Panc1 (cell line): ENCODE measurements around the gene SRC. TPM values are rescaled to one million over a fixed set of nuclear protein-coding genes. Genes with fewer than 3 reads are reported as not detected.
"Not testable (repeated sequence)": the region's sequence is repeated elsewhere in the genome, so short reads cannot be mapped to it uniquely, and the experiment has no call there.

Experiments used
- ATAC-seq: fragments of 200-7000 bp; cut with Tn5 transposase; 2 replicates; pipeline ENCODE4 v1.9.1; 2020; ENCODE audit warnings: mild to moderate bottlenecking, moderate library complexity
- BruUV-seq: library from RNA; stranded (reverse); fragments of 400-500 nt; replicated peaks from 2 replicates; lab custom pipeline; 2021; lab: Mats Ljungman, UMichigan
- CTCF ChIA-PET: fragments of 300-600 bp; sonication (Branson Sonifier 250); formaldehyde crosslinking; loops from one replicate; lab custom pipeline; 2022; ENCODE audit warnings: antibody characterized with exemption; lab: Charles Lee
- POLR2A ChIA-PET: fragments of 300-600 bp; sonication (Branson Sonifier 250); formaldehyde crosslinking; loops from one replicate; lab custom pipeline; 2022; ENCODE audit warnings: antibody characterized with exemption; lab: Charles Lee
- DNase-seq: peaks from one replicate; pipeline ENCODE4 v3.0.0-alpha.2; 2010; ENCODE audit warnings: low read depth, low spot score
- H3K27ac ChIP-seq: 2 replicates; pipeline ENCODE4 v1.5.1; 2011; ENCODE audit warnings: mild to moderate bottlenecking, low read length, inconsistent platforms
- H3K27me3 ChIP-seq: fragments of 200-500 bp; sonication (Bioruptor generic); 2 replicates; pipeline ENCODE4 v1.6.0; 2014; ENCODE audit warnings: low read length, inconsistent platforms; ENCODE audit not compliant: control insufficient read depth, insufficient read depth
- H3K36me3 ChIP-seq: fragments of 200-500 bp; sonication (Bioruptor generic); 2 replicates; pipeline ENCODE4 v1.5.1; 2014; ENCODE audit warnings: inconsistent platforms, mild to moderate bottlenecking, low read length, moderate library complexity; ENCODE audit not compliant: control insufficient read depth, insufficient read depth
- H3K4me1 ChIP-seq: 2 replicates; pipeline ENCODE4 v1.5.1; 2011; ENCODE audit warnings: inconsistent platforms, mild to moderate bottlenecking, low read length, moderate library complexity; ENCODE audit not compliant: control insufficient read depth, insufficient read depth
- H3K4me3 ChIP-seq, 2 experiments: 2 replicates each; pipeline ENCODE4 v1.5.1; 2011 to 2012; ENCODE audit warnings: low read depth in 2 of 2, low read length in 2 of 2, mild to moderate bottlenecking in 2 of 2, inconsistent platforms in 1 of 2, moderate library complexity in 1 of 2
- H3K9me3 ChIP-seq: fragments of 200-500 bp; sonication (Bioruptor generic); 2 replicates; pipeline ENCODE4 v1.5.1; 2014; ENCODE audit warnings: low read depth, mild to moderate bottlenecking, inconsistent platforms, low read length, moderate library complexity; ENCODE audit not compliant: control insufficient read depth, insufficient read depth
- CTCF ChIP-seq: fragments of 450-650 bp; IDR thresholded peaks from 2 replicates; pipeline ENCODE4 v1.5.1; 2017; ENCODE audit warnings: mild to moderate bottlenecking
- POLR2AphosphoS5 ChIP-seq: IDR thresholded peaks from 2 replicates; pipeline ENCODE4 v1.6.1; 2012; ENCODE audit warnings: mild to moderate bottlenecking, low read depth, low read length, moderate library complexity
- REST ChIP-seq, 2 experiments: IDR thresholded peaks; 2 replicates each; pipeline ENCODE4 v1.6.1; 2011 to 2012; ENCODE audit warnings: low read depth in 2 of 2, control low read depth in 1 of 2, low read length in 1 of 2, mild to moderate bottlenecking in 1 of 2, moderate library complexity in 1 of 2; ENCODE audit not compliant: insufficient read depth in 1 of 2
- SIN3A ChIP-seq: IDR thresholded peaks from 2 replicates; pipeline ENCODE4 v1.6.1; 2012; ENCODE audit warnings: low read depth, mild to moderate bottlenecking, low read length, moderate library complexity, borderline replicate concordance; ENCODE audit not compliant: insufficient read depth
- TCF7L2 ChIP-seq: IDR thresholded peaks from 2 replicates; pipeline ENCODE4 v1.6.1; 2011; ENCODE audit warnings: mild to moderate bottlenecking, low read depth, low read length, inconsistent platforms
- in situ Hi-C: cut with HindIII; loops from 2 replicates; pipeline ENCODE4 v1.10.0; 2016; ENCODE audit warnings: low sequenced_read_pairs, low pct_unique_long_range_greater_than_20kb
- intact Hi-C: fragments of 100-400 bp; cut with micrococcal nuclease; formaldehyde crosslinking; loops from one replicate; pipeline ENCODE4 v1.10.0; 2022; ENCODE audit not compliant: unreplicated experiment
- total RNA-seq: library from RNA; stranded (reverse); gene quantifications from one replicate; pipeline ENCODE4 v1.2.1, GENCODE V29; 2021; ENCODE audit not compliant: unreplicated experiment

The SRC gene
- total RNA-seq, 1 experiment from 2014 or later = 24.9 TPM

GRCh38 chr20:37369846-37370245 is 23.9 kb downstream of the SRC start:
- Histone ChIP-seq H3K27me3 (no peaks in the 10 kb centered on the region), H3K36me3 (no peaks in the 10 kb centered on the region), H3K27ac (no peak overlapping the region), H3K4me1 (no peaks in the 10 kb centered on the region), H3K9me3 (no peaks in the 10 kb centered on the region), H3K4me3 (no peak overlapping the region)
- CTCF ChIA-PET = no interaction called here
- no TSS peak for BruUV-seq
- DNase-seq (no peak), ATAC-seq (no peak)
- POLR2A ChIA-PET = no interaction called here
- in situ Hi-C loops = no loop called here
- intact Hi-C loops = no loop called here
- TF ChIP-seq REST (IDR thresholded peaks at IDR 0.05; ENCODE audit: insufficient read depth in 1 of 2, low read depth in 2 of 2, low read length in 1 of 2) (no peak), SIN3A (no peak), POLR2AphosphoS5 (no peak), CTCF (no peak), TCF7L2 (no peak)

- intact Hi-C loops, DNase-seq, H3K4me1 ChIP-seq, BruUV-seq, POLR2A ChIA-PET, H3K27me3 ChIP-seq, CTCF ChIA-PET, in situ Hi-C loops, H3K27ac ChIP-seq, H3K9me3 ChIP-seq, ATAC-seq, H3K36me3 ChIP-seq, H3K4me3 ChIP-seq: not testable (repeated sequence)
Measured at GRCh38 chr20:37371845-37372244, 25.9 kb downstream of the SRC start.

GRCh38 chr20:37372441-37372840 is 26.5 kb downstream of the SRC start:
- in situ Hi-C loops = no loop called here
- no peak for ATAC-seq
- DNase-seq = no peak
- no peak for TF ChIP-seq REST (IDR thresholded peaks at IDR 0.05; ENCODE audit: insufficient read depth in 1 of 2, low read depth in 2 of 2, low read length in 1 of 2)
- TF ChIP-seq SIN3A = no peak
- TF ChIP-seq CTCF = no peak
- no peak for TF ChIP-seq POLR2AphosphoS5
- TF ChIP-seq TCF7L2 = no peak
- H3K4me3 ChIP-seq = no peak overlapping the region
- H3K36me3 ChIP-seq = no peaks in the 10 kb centered on the region
- no peaks in the 10 kb centered on the region for H3K27me3 ChIP-seq
- POLR2A ChIA-PET = no interaction called here
- intact Hi-C loops = no loop called here
- H3K9me3 ChIP-seq = no peaks in the 10 kb centered on the region
- H3K27ac ChIP-seq = no peak overlapping the region
- CTCF ChIA-PET = no interaction called here
- no TSS peak for BruUV-seq
- H3K4me1 ChIP-seq = no peaks in the 10 kb centered on the region
